Subcutaneous adipose tissue (tissue), 4 donors: Measurements from ENCODE around the gene ACAP1. TPM values are rescaled to one million over a fixed set of nuclear protein-coding genes. Genes with fewer than 3 reads are reported as not detected.

Source experiments
- small RNA-seq: library from RNA; depleted of rRNA; stranded (forward); fragments of <200 nt; gene quantifications from one replicate; pipeline ENCODE3, GENCODE V24; 2016
- total RNA-seq, 4 donors: library from RNA; depleted of rRNA; stranded (reverse); fragments of >200 nt; gene quantifications; one replicate each; pipeline ENCODE4 v1.1.0, GENCODE V29; 2016
- TF ChIP-seq, protein P1 (sequence below): fragments of 450-650 bp; IDR thresholded peaks from one replicate; pipeline ENCODE4 v1.5.1; 2016; ENCODE audit warnings: low read depth, mild to moderate bottlenecking, control low read depth, antibody characterized with exemption, moderate library complexity

Gene ACAP1
- total RNA-seq, 4 donors from 2014 or later, result 1.8 to 8.4 (median 4.0) TPM

- TF ChIP-seq, protein P1, sequence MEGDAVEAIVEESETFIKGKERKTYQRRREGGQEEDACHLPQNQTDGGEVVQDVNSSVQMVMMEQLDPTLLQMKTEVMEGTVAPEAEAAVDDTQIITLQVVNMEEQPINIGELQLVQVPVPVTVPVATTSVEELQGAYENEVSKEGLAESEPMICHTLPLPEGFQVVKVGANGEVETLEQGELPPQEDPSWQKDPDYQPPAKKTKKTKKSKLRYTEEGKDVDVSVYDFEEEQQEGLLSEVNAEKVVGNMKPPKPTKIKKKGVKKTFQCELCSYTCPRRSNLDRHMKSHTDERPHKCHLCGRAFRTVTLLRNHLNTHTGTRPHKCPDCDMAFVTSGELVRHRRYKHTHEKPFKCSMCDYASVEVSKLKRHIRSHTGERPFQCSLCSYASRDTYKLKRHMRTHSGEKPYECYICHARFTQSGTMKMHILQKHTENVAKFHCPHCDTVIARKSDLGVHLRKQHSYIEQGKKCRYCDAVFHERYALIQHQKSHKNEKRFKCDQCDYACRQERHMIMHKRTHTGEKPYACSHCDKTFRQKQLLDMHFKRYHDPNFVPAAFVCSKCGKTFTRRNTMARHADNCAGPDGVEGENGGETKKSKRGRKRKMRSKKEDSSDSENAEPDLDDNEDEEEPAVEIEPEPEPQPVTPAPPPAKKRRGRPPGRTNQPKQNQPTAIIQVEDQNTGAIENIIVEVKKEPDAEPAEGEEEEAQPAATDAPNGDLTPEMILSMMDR, result no peak
These were observed 56.6 kb downstream of the ACAP1 start for GRCh38 chr17:7392696-7393612.

- TF ChIP-seq, protein P1, result no peak
These were observed 57.5 kb downstream of the ACAP1 start for GRCh38 chr17:7393613-7394451.

DNA sequence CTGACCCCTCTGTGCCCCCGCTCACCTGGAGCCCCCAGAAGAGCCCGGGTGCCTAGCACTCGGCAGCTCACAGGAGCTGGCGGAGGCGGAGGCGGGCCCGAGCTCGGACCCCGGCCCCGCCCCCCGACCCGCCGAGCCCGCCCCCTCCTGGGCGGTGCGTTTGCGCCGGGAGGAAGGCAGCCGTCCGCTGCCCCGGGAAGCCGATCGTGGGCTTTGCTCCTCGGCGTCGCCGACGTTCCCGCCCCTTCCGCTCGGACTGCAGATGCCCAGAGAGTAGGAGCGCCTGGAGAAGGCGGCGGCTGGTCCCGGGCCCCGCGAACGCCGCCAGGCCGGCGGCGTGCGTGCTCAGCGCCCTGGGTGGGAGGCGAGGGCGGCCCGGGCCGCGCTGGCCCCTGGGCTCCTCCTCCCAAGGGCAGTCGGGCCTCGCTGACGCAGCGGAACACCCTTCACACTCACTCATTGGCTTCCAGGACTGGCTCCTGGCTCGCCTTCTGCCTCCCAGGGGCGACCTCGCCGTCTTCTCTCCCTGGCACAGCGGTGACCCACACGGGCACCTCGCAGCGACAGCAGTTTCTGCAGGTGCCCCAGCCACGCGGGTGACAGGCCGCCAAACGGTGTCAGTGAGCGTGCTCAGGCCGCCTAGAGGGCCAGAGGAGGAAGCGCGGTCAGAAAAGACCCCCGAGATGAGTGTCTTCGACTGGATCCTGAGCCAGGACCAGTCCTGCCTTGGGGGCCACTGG, 58.3 kb downstream of the ACAP1 start, which contains the start of gene PLSCR3:
Gene PLSCR3, minus strand, starts transcription at position 74 of the 740 bp plus-strand sequence. CDS start 415 bp downstream, outside the sequence.
- TF ChIP-seq, protein P1, result no peak

DNA sequence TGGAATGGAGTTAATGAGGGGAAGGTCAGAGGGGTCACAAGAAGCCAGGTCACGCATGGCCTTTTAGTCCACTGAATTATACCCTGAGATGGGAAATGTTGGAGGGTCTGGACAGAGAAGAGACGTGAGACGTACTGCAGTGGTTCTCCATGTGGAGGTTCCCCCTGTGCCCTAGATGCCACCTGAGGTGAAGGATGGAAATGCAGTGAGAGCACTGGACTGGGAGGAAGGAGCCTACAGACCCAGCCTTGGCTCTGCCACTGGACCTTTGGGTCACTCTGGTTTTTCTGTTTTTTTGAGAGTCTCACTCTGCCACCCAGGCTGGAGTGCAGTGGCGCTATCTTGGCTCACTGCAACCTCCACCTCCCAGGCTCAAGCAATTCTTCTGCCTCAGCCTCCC, 59.8 kb downstream of the ACAP1 start:
- TF ChIP-seq, protein P1, result no peak

- TF ChIP-seq, protein P1, result no peak
These were observed 62.3 kb downstream of the ACAP1 start for GRCh38 chr17:7398612-7399011.

Small RNA genes lying within 50 kb of the gene (small RNA-seq; reads per million reads assigned to genes)
- gene AC026954.2, result not detected

Other genes with a start within 250 kb of the ACAP1 start
- 1 to 10 TPM in 2 of 4 donors, under 1 TPM in 1, not detected in 1; 0.66 to 1.4 (median 1.3) TPM for gene ASGR2, start 221.7 kb upstream of the ACAP1 start, total RNA-seq
- gene ASGR1, start 157.2 kb upstream of the ACAP1 start, total RNA-seq, result 1 to 10 TPM; 2.4 to 5.9 (median 3.8) TPM
- 10 to 100 TPM in 1 of 4 donors, 1 to 10 TPM in 3; 3.3 to 17.0 (median 6.9) TPM for gene DLG4, start 116.7 kb upstream of the ACAP1 start, total RNA-seq
- 1,000 to 10,000 TPM in 1 of 4 donors, 100 to 1,000 TPM in 3; 533 to 1,103 (median 672) TPM for gene ACADVL, start 116.6 kb upstream of the ACAP1 start, total RNA-seq
- gene DVL2, start 102.0 kb upstream of the ACAP1 start, total RNA-seq, result 10 to 100 TPM; 23.5 to 36.5 (median 27.1) TPM
- gene PHF23, start 97.1 kb upstream of the ACAP1 start, total RNA-seq, result 10 to 100 TPM; 14.5 to 27.6 (median 19.3) TPM
- 100 to 1,000 TPM; 350 to 658 (median 462) TPM for gene GABARAP, start 94.1 kb upstream of the ACAP1 start, total RNA-seq
- 10 to 100 TPM; 71.8 to 86.4 (median 81.1) TPM for gene CTDNEP1, start 84.8 kb upstream of the ACAP1 start, total RNA-seq
- gene ELP5, start 84.3 kb upstream of the ACAP1 start, total RNA-seq, result 10 to 100 TPM; 20.7 to 43.4 (median 25.3) TPM
- 10 to 100 TPM in 2 of 4 donors, 1 to 10 TPM in 2; 3.7 to 26.9 (median 13.2) TPM for gene CLDN7, start 74.1 kb upstream of the ACAP1 start, total RNA-seq
- 10 to 100 TPM in 2 of 4 donors, 1 to 10 TPM in 2; 5.6 to 91.4 (median 13.8) TPM for gene SLC2A4, start 54.8 kb upstream of the ACAP1 start, total RNA-seq
- gene YBX2, start 41.9 kb upstream of the ACAP1 start, total RNA-seq, result 10 to 100 TPM in 1 of 4 donors, 1 to 10 TPM in 1, under 1 TPM in 2; 0.82 to 14.1 (median 2.0) TPM
- gene EIF5A, start 28.9 kb upstream of the ACAP1 start, total RNA-seq, result 100 to 1,000 TPM; 144 to 174 (median 153) TPM
- 10 to 100 TPM; 52.7 to 89.2 (median 75.6) TPM for gene GPS2, start 21.2 kb upstream of the ACAP1 start, total RNA-seq
- 10 to 100 TPM in 3 of 4 donors, 1 to 10 TPM in 1; 4.9 to 22.6 (median 11.2) TPM for gene NEURL4, start 7.2 kb upstream of the ACAP1 start, total RNA-seq
- 10 to 100 TPM in 1 of 4 donors, 1 to 10 TPM in 3; 4.9 to 13.8 (median 7.2) TPM for gene KCTD11, start 15.6 kb downstream of the ACAP1 start, total RNA-seq
- gene TMEM95, start 18.6 kb downstream of the ACAP1 start, total RNA-seq, result not detected
- 1 to 10 TPM in 3 of 4 donors, under 1 TPM in 1; 0.51 to 1.9 (median 1.1) TPM for gene TNK1, start 44.6 kb downstream of the ACAP1 start, total RNA-seq
- gene PLSCR3, start 58.0 kb downstream of the ACAP1 start, total RNA-seq, result 10 to 100 TPM in 3 of 4 donors, 1 to 10 TPM in 1; 9.1 to 21.3 (median 16.2) TPM
- gene TMEM256, start 67.6 kb downstream of the ACAP1 start, total RNA-seq, result 100 to 1,000 TPM in 2 of 4 donors, 10 to 100 TPM in 2; 76.7 to 134 (median 109) TPM
- 1 to 10 TPM; 3.1 to 6.8 (median 4.2) TPM for gene NLGN2, start 71.3 kb downstream of the ACAP1 start, total RNA-seq
- gene SPEM1, start 83.8 kb downstream of the ACAP1 start, total RNA-seq, result not detected
- gene SPEM2, start 89.1 kb downstream of the ACAP1 start, total RNA-seq, result not detected
- gene SPEM3, start 92.3 kb downstream of the ACAP1 start, total RNA-seq, result not detected
- 1 to 10 TPM; 2.9 to 7.8 (median 5.9) TPM for gene TMEM102, start 98.9 kb downstream of the ACAP1 start, total RNA-seq
- 1 to 10 TPM in 2 of 4 donors, under 1 TPM in 1, not detected in 1; 0.88 to 1.3 (median 1.2) TPM for gene FGF11, start 103.0 kb downstream of the ACAP1 start, total RNA-seq
- gene CHRNB1, start 108.5 kb downstream of the ACAP1 start, total RNA-seq, result 10 to 100 TPM in 1 of 4 donors, 1 to 10 TPM in 3; 2.4 to 10.4 (median 9.8) TPM
- 10 to 100 TPM; 34.2 to 58.0 (median 39.3) TPM for gene ZBTB4, start 143.1 kb downstream of the ACAP1 start, total RNA-seq
- not detected for gene SLC35G6, start 144.9 kb downstream of the ACAP1 start, total RNA-seq
- gene POLR2A, start 147.8 kb downstream of the ACAP1 start, total RNA-seq, result 100 to 1,000 TPM in 1 of 4 donors, 10 to 100 TPM in 3; 31.1 to 123 (median 58.5) TPM
- gene TNFSF12, start 212.5 kb downstream of the ACAP1 start, total RNA-seq, result 10 to 100 TPM; 21.2 to 61.9 (median 58.7) TPM
- gene TNFSF13, start 222.2 kb downstream of the ACAP1 start, total RNA-seq, result 10 to 100 TPM; 22.8 to 69.5 (median 53.1) TPM
- 10 to 100 TPM; 41.6 to 64.7 (median 56.8) TPM for gene SENP3, start 225.4 kb downstream of the ACAP1 start, total RNA-seq
- gene CD68, start 243.1 kb downstream of the ACAP1 start, total RNA-seq, result 100 to 1,000 TPM in 3 of 4 donors, 10 to 100 TPM in 1; 56.9 to 609 (median 149) TPM
- gene MPDU1, start 247.3 kb downstream of the ACAP1 start, total RNA-seq, result 10 to 100 TPM; 53.9 to 94.2 (median 77.7) TPM